Peyer's patch (tissue), 4 donors: ENCODE measurements around the gene PLIN5.

Source experiments
- POLR2A ChIP-seq, 2 donors: fragments of 450-650 bp; IDR thresholded peaks; one replicate each; pipeline ENCODE4 v1.5.1; 2017; ENCODE audit warnings: antibody characterized with exemption in 2 of 2, mild to moderate bottlenecking in 2 of 2, moderate library complexity in 2 of 2
- TF ChIP-seq, protein P1 (sequence below), 6 experiments: fragments of 450-650 bp in 4 of 6; fragments of 200-600 bp in 2 of 6; sonication (generic) in 1 of 6; IDR thresholded peaks; one replicate each; pipeline ENCODE4 v1.5.1; 2017 to 2019; ENCODE audit warnings: antibody characterized with exemption in 6 of 6, mild to moderate bottlenecking in 3 of 6, moderate library complexity in 1 of 6

DNA sequence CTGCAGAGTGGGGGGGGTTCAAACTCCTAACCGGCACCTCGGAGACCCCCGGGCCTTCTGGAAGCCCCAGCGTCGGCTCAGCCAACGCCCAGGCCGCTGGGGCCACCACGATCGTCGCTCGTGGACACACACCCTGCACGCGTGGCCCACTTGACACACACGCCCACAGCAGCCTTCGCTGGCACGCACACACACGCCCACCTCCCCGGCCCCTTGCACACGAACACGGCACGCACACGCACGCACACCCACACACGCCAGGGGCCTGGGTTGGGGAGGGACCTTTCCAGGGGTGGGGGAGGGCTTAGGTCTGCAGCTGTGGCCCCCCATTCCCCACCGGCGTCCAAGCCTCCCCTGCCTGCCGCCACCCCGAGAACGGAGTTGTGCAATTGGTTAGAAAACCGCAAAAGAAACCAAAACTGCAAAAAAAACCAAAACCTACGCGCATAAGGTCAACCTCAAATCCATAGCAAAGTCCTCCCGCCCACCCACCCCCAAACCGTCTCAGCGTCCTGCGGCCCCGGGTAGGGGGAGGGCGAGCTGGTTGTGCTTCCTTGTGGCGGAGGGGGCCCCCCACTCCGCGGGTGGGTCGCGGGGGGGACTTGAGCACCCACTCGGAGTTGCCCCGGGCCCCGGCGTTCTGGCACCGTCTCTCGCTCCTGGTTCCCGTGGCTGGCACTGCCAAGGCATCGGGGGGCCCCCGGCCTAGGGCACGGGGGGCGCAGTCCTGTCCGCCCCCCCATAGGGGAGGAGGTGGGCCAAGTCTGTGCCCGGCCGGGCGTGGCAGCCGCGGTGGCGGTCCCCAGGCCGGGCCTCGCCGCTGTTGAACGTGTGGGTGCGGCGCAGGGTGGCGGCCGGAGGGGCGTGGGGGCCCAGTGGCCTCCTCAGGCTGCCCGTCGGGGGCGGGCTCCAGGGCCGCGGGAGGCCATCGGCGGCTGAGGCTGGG, 8.1 kb upstream of the PLIN5 start:
- TF ChIP-seq, protein P1, sequence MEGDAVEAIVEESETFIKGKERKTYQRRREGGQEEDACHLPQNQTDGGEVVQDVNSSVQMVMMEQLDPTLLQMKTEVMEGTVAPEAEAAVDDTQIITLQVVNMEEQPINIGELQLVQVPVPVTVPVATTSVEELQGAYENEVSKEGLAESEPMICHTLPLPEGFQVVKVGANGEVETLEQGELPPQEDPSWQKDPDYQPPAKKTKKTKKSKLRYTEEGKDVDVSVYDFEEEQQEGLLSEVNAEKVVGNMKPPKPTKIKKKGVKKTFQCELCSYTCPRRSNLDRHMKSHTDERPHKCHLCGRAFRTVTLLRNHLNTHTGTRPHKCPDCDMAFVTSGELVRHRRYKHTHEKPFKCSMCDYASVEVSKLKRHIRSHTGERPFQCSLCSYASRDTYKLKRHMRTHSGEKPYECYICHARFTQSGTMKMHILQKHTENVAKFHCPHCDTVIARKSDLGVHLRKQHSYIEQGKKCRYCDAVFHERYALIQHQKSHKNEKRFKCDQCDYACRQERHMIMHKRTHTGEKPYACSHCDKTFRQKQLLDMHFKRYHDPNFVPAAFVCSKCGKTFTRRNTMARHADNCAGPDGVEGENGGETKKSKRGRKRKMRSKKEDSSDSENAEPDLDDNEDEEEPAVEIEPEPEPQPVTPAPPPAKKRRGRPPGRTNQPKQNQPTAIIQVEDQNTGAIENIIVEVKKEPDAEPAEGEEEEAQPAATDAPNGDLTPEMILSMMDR (IDR thresholded peaks at IDR 0.05): no peak
- TF ChIP-seq POLR2A (IDR thresholded peaks at IDR 0.05): no peak
